ENCODE measurements around the gene KCNT1.

The KCNT1 gene

GRCh38 chr9:135689011-135689410 is 13.0 kb upstream of the KCNT1 start:
- Histone ChIP-seq H3K4me3 (ENCODE audit: low read depth in 1 of 2, low read length in 2 of 2) (no peak overlapping the region), H3K4me1 (ENCODE audit: control insufficient read depth in 1 of 2, insufficient read depth in 2 of 2, low read length in 2 of 2) (no peaks in the 10 kb centered on the region), H3K27ac (ENCODE audit: low read depth, low read length) (no peak overlapping the region), H3K9me3 (ENCODE audit: control insufficient read depth in 1 of 2, low read length in 2 of 2) (no peaks in the 10 kb centered on the region), H3K36me3 (ENCODE audit: control insufficient read depth in 1 of 2, insufficient read depth in 2 of 2, low read length in 2 of 2) (no peaks in the 10 kb centered on the region), H3K27me3 (ENCODE audit: control insufficient read depth in 1 of 2, insufficient read depth in 2 of 2, low read length in 2 of 2) (no peaks in the 10 kb centered on the region), H3K9ac (ENCODE audit: low read depth in 1 of 2, low read length in 2 of 2) (no peak overlapping the region)

GRCh38 chr9:135690836-135691570 is 11.0 kb upstream of the KCNT1 start:
- Histone ChIP-seq H3K36me3 (ENCODE audit: control insufficient read depth in 1 of 2, insufficient read depth in 2 of 2, low read length in 2 of 2) (no peaks in the 10 kb centered on the region), H3K9me3 (ENCODE audit: control insufficient read depth in 1 of 2, low read length in 2 of 2) (no peaks in the 10 kb centered on the region), H3K4me3 (ENCODE audit: low read depth in 1 of 2, low read length in 2 of 2) (no peak overlapping the region), H3K27ac (ENCODE audit: low read depth, low read length) (no peak overlapping the region), H3K4me1 (ENCODE audit: control insufficient read depth in 1 of 2, insufficient read depth in 2 of 2, low read length in 2 of 2) (no peaks in the 10 kb centered on the region), H3K9ac (ENCODE audit: low read depth in 1 of 2, low read length in 2 of 2) (no peak overlapping the region), H3K27me3 (ENCODE audit: control insufficient read depth in 1 of 2, insufficient read depth in 2 of 2, low read length in 2 of 2) (no peaks in the 10 kb centered on the region)

- no peak overlapping the region for H3K27ac ChIP-seq (ENCODE audit: low read depth, low read length)
- H3K27me3 ChIP-seq (ENCODE audit: control insufficient read depth in 1 of 2, insufficient read depth in 2 of 2, low read length in 2 of 2) = no peaks in the 10 kb centered on the region
- H3K4me3 ChIP-seq (ENCODE audit: low read depth in 1 of 2, low read length in 2 of 2) = no peak overlapping the region
Observed at GRCh38 chr9:135692410-135692809, 9.6 kb upstream of the KCNT1 start.

GRCh38 chr9:135693265-135693664 is 8.7 kb upstream of the KCNT1 start:
- Histone ChIP-seq H3K4me3 (ENCODE audit: low read depth in 1 of 2, low read length in 2 of 2) (no peak overlapping the region), H3K27ac (ENCODE audit: low read depth, low read length) (no peak overlapping the region), H3K4me1 (ENCODE audit: control insufficient read depth in 1 of 2, insufficient read depth in 2 of 2, low read length in 2 of 2) (no peaks in the 10 kb centered on the region), H3K36me3 (ENCODE audit: control insufficient read depth in 1 of 2, insufficient read depth in 2 of 2, low read length in 2 of 2) (no peaks in the 10 kb centered on the region), H3K27me3 (ENCODE audit: control insufficient read depth in 1 of 2, insufficient read depth in 2 of 2, low read length in 2 of 2) (no peaks in the 10 kb centered on the region), H3K9me3 (ENCODE audit: control insufficient read depth in 1 of 2, low read length in 2 of 2) (no peaks in the 10 kb centered on the region), H3K9ac (ENCODE audit: low read depth in 1 of 2, low read length in 2 of 2) (no peak overlapping the region)

More at GRCh38 chr9:135692410-135692809, 9.6 kb upstream of the KCNT1 start:
- Histone ChIP-seq H3K9me3 (ENCODE audit: control insufficient read depth in 1 of 2, low read length in 2 of 2) (no peaks in the 10 kb centered on the region), H3K36me3 (ENCODE audit: control insufficient read depth in 1 of 2, insufficient read depth in 2 of 2, low read length in 2 of 2) (no peaks in the 10 kb centered on the region), H3K9ac (ENCODE audit: low read depth in 1 of 2, low read length in 2 of 2) (no peak overlapping the region), H3K4me1 (ENCODE audit: control insufficient read depth in 1 of 2, insufficient read depth in 2 of 2, low read length in 2 of 2) (no peaks in the 10 kb centered on the region)

- Histone ChIP-seq H3K36me3 (ENCODE audit: control insufficient read depth in 1 of 2, insufficient read depth in 2 of 2, low read length in 2 of 2) (no peaks in the 10 kb centered on the region), H3K9me3 (ENCODE audit: control insufficient read depth in 1 of 2, low read length in 2 of 2) (no peaks in the 10 kb centered on the region), H3K9ac (ENCODE audit: low read depth in 1 of 2, low read length in 2 of 2) (no peak overlapping the region), H3K27ac (ENCODE audit: low read depth, low read length) (no peak overlapping the region), H3K4me3 (ENCODE audit: low read depth in 1 of 2, low read length in 2 of 2) (no peak overlapping the region), H3K27me3 (ENCODE audit: control insufficient read depth in 1 of 2, insufficient read depth in 2 of 2, low read length in 2 of 2) (no peaks in the 10 kb centered on the region), H3K4me1 (ENCODE audit: control insufficient read depth in 1 of 2, insufficient read depth in 2 of 2, low read length in 2 of 2) (no peaks in the 10 kb centered on the region)
Observed at GRCh38 chr9:135693771-135694170, 8.2 kb upstream of the KCNT1 start.

GRCh38 chr9:135694414-135694813 is 7.6 kb upstream of the KCNT1 start:
- no peaks in the 10 kb centered on the region for H3K27me3 ChIP-seq (ENCODE audit: control insufficient read depth in 1 of 2, insufficient read depth in 2 of 2, low read length in 2 of 2)
- H3K27ac ChIP-seq (ENCODE audit: low read depth, low read length) = no peak overlapping the region
- no peaks in the 10 kb centered on the region for H3K9me3 ChIP-seq (ENCODE audit: control insufficient read depth in 1 of 2, low read length in 2 of 2)
- H3K36me3 ChIP-seq (ENCODE audit: control insufficient read depth in 1 of 2, insufficient read depth in 2 of 2, low read length in 2 of 2) = no peaks in the 10 kb centered on the region
- H3K4me1 ChIP-seq (ENCODE audit: control insufficient read depth in 1 of 2, insufficient read depth in 2 of 2, low read length in 2 of 2) = no peaks in the 10 kb centered on the region
- H3K9ac ChIP-seq (ENCODE audit: low read depth in 1 of 2, low read length in 2 of 2) = no peak overlapping the region
- H3K4me3 ChIP-seq (ENCODE audit: low read depth in 1 of 2, low read length in 2 of 2) = no peak overlapping the region

- Histone ChIP-seq H3K4me3 (ENCODE audit: low read depth in 1 of 2, low read length in 2 of 2) (no peak overlapping the region), H3K36me3 (ENCODE audit: control insufficient read depth in 1 of 2, insufficient read depth in 2 of 2, low read length in 2 of 2) (no peaks in the 10 kb centered on the region), H3K4me1 (ENCODE audit: control insufficient read depth in 1 of 2, insufficient read depth in 2 of 2, low read length in 2 of 2) (no peaks in the 10 kb centered on the region), H3K27me3 (ENCODE audit: control insufficient read depth in 1 of 2, insufficient read depth in 2 of 2, low read length in 2 of 2) (no peaks in the 10 kb centered on the region), H3K9me3 (ENCODE audit: control insufficient read depth in 1 of 2, low read length in 2 of 2) (no peaks in the 10 kb centered on the region), H3K9ac (ENCODE audit: low read depth in 1 of 2, low read length in 2 of 2) (no peak overlapping the region), H3K27ac (ENCODE audit: low read depth, low read length) (no peak overlapping the region)
Observed at GRCh38 chr9:135695036-135695435, 6.9 kb upstream of the KCNT1 start.

GRCh38 chr9:135695642-135696041 is 6.3 kb upstream of the KCNT1 start:
- no peak overlapping the region for H3K4me3 ChIP-seq (ENCODE audit: low read depth in 1 of 2, low read length in 2 of 2)
- no peaks in the 10 kb centered on the region for H3K9me3 ChIP-seq (ENCODE audit: control insufficient read depth in 1 of 2, low read length in 2 of 2)
- no peak overlapping the region for H3K9ac ChIP-seq (ENCODE audit: low read depth in 1 of 2, low read length in 2 of 2)
- H3K36me3 ChIP-seq (ENCODE audit: control insufficient read depth in 1 of 2, insufficient read depth in 2 of 2, low read length in 2 of 2) = no peaks in the 10 kb centered on the region
- H3K4me1 ChIP-seq (ENCODE audit: control insufficient read depth in 1 of 2, insufficient read depth in 2 of 2, low read length in 2 of 2) = no peaks in the 10 kb centered on the region
- H3K27ac ChIP-seq (ENCODE audit: low read depth, low read length) = no peak overlapping the region
- H3K27me3 ChIP-seq (ENCODE audit: control insufficient read depth in 1 of 2, insufficient read depth in 2 of 2, low read length in 2 of 2) = peaks cover 0 to 2% of the 10 kb centered on the region in 2 donors

- H3K36me3 ChIP-seq (ENCODE audit: control insufficient read depth in 1 of 2, insufficient read depth in 2 of 2, low read length in 2 of 2) = no peaks in the 10 kb centered on the region
- peaks cover 0 to 5% of the 10 kb centered on the region in 2 donors for H3K27me3 ChIP-seq (ENCODE audit: control insufficient read depth in 1 of 2, insufficient read depth in 2 of 2, low read length in 2 of 2)
- no peak overlapping the region for H3K9ac ChIP-seq (ENCODE audit: low read depth in 1 of 2, low read length in 2 of 2)
- H3K4me1 ChIP-seq (ENCODE audit: control insufficient read depth in 1 of 2, insufficient read depth in 2 of 2, low read length in 2 of 2) = no peaks in the 10 kb centered on the region
- no peak overlapping the region for H3K27ac ChIP-seq (ENCODE audit: low read depth, low read length)
- no peaks in the 10 kb centered on the region for H3K9me3 ChIP-seq (ENCODE audit: control insufficient read depth in 1 of 2, low read length in 2 of 2)
- H3K4me3 ChIP-seq (ENCODE audit: low read depth in 1 of 2, low read length in 2 of 2) = no peak overlapping the region
Observed at GRCh38 chr9:135696446-135696845, 5.5 kb upstream of the KCNT1 start.

GRCh38 chr9:135697226-135697625 is 4.8 kb upstream of the KCNT1 start:
- H3K27me3 ChIP-seq (ENCODE audit: control insufficient read depth in 1 of 2, insufficient read depth in 2 of 2, low read length in 2 of 2) = peaks cover 0 to 5% of the 10 kb centered on the region in 2 donors
- no peak overlapping the region for H3K4me3 ChIP-seq (ENCODE audit: low read depth in 1 of 2, low read length in 2 of 2)
- H3K27ac ChIP-seq (ENCODE audit: low read depth, low read length) = no peak overlapping the region
- H3K9ac ChIP-seq (ENCODE audit: low read depth in 1 of 2, low read length in 2 of 2) = no peak overlapping the region
- H3K36me3 ChIP-seq (ENCODE audit: control insufficient read depth in 1 of 2, insufficient read depth in 2 of 2, low read length in 2 of 2) = no peaks in the 10 kb centered on the region
- H3K4me1 ChIP-seq (ENCODE audit: control insufficient read depth in 1 of 2, insufficient read depth in 2 of 2, low read length in 2 of 2) = no peaks in the 10 kb centered on the region
- no peaks in the 10 kb centered on the region for H3K9me3 ChIP-seq (ENCODE audit: control insufficient read depth in 1 of 2, low read length in 2 of 2)

Measured in duodenal mucosa (tissue), 2 donors.